ENCODE measurements around the gene CMSS1. TPM values are rescaled to one million over a fixed set of nuclear protein-coding genes. Genes with fewer than 3 reads are reported as not detected.

Gene CMSS1
- total RNA-seq, 1 experiment from 2014 or later: 64.1 TPM

- H3K27me3 ChIP-seq (ENCODE audit: insufficient read depth, low read length): no peaks in the 10 kb centered on the region
- H3K9me2 ChIP-seq (ENCODE audit: insufficient read depth): no peaks in the 10 kb centered on the region
- H3K9ac ChIP-seq (ENCODE audit: low read length): no peak overlapping the region
- TF ChIP-seq, protein P1, sequence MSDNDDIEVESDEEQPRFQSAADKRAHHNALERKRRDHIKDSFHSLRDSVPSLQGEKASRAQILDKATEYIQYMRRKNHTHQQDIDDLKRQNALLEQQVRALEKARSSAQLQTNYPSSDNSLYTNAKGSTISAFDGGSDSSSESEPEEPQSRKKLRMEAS (IDR thresholded peaks at IDR 0.05): no peak
- no peak for TF ChIP-seq CBX3 (IDR thresholded peaks at IDR 0.05; ENCODE audit: low read depth)
- TF ChIP-seq, protein P2, sequence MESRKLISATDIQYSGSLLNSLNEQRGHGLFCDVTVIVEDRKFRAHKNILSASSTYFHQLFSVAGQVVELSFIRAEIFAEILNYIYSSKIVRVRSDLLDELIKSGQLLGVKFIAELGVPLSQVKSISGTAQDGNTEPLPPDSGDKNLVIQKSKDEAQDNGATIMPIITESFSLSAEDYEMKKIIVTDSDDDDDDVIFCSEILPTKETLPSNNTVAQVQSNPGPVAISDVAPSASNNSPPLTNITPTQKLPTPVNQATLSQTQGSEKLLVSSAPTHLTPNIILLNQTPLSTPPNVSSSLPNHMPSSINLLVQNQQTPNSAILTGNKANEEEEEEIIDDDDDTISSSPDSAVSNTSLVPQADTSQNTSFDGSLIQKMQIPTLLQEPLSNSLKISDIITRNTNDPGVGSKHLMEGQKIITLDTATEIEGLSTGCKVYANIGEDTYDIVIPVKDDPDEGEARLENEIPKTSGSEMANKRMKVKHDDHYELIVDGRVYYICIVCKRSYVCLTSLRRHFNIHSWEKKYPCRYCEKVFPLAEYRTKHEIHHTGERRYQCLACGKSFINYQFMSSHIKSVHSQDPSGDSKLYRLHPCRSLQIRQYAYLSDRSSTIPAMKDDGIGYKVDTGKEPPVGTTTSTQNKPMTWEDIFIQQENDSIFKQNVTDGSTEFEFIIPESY (IDR thresholded peaks at IDR 0.05; ENCODE audit: extremely low read depth, insufficient replicate concordance, low read length): no peak
- TF ChIP-seq EZH2phosphoT487 (IDR thresholded peaks at IDR 0.05; ENCODE audit: borderline replicate concordance): no peak
- intact Hi-C loops (cut with micrococcal nuclease): no loop called here
- POLR2A ChIA-PET: no interaction called here
- H3K79me2 ChIP-seq (ENCODE audit: insufficient read depth, low read length): no peaks in the 10 kb centered on the region
- no peak for ATAC-seq
- no peak overlapping the region for H2AFZ ChIP-seq (ENCODE audit: low read depth, low read length, poor library complexity, severe bottlenecking)
- BruUV-seq (replicated peaks): no TSS peak
- no peaks in the 10 kb centered on the region for H3K9me3 ChIP-seq (ENCODE audit: control insufficient read depth in 1 of 2, insufficient read depth in 1 of 2, low read depth in 1 of 2, low read length in 2 of 2)
- no peak for DNase-seq (ENCODE audit: low read depth, low spot score)
- no peak overlapping the region for H3K4me3 ChIP-seq (replicated peaks in 1 of 2; ENCODE audit: low read depth in 1 of 2, low read length in 2 of 2)
- H3K4me1 ChIP-seq (ENCODE audit: control insufficient read depth in 1 of 2, insufficient read depth in 2 of 2, low read length in 2 of 2): no peaks in the 10 kb centered on the region
- H3K36me3 ChIP-seq (ENCODE audit: control insufficient read depth in 1 of 2, insufficient read depth in 2 of 2, low read length in 2 of 2): no peaks in the 10 kb centered on the region
- H4K20me1 ChIP-seq (ENCODE audit: insufficient read depth): no peaks in the 10 kb centered on the region
- CTCF ChIA-PET: no interaction called here
- H3K27ac ChIP-seq (ENCODE audit: low read depth, low read length): no peak overlapping the region
- RAD21 ChIA-PET (ENCODE audit: low non-redundant PET in 1 of 2, low total read pairs in 2 of 2, uncharacterized antibody in 2 of 2, unreplicated experiment in 2 of 2): no interaction called here
- no peak overlapping the region for H3K4me2 ChIP-seq (ENCODE audit: low read length)
Measured at GRCh38 chr3:100076731-100077529, 259.3 kb downstream of the CMSS1 start.

- RAD21 ChIA-PET (ENCODE audit: low non-redundant PET in 1 of 2, low total read pairs in 2 of 2, uncharacterized antibody in 2 of 2, unreplicated experiment in 2 of 2): no interaction called here
Measured at GRCh38 chr3:100079328-100079727, 261.7 kb downstream of the CMSS1 start.

More at GRCh38 chr3:100079328-100079727, 261.7 kb downstream of the CMSS1 start:
- H3K36me3 ChIP-seq (ENCODE audit: control insufficient read depth in 1 of 2, insufficient read depth in 2 of 2, low read length in 2 of 2): no peaks in the 10 kb centered on the region
- H3K4me3 ChIP-seq (replicated peaks in 1 of 2; ENCODE audit: low read depth in 1 of 2, low read length in 2 of 2): no peak overlapping the region
- intact Hi-C loops (cut with micrococcal nuclease): no loop called here
- no peak overlapping the region for H3K9ac ChIP-seq (ENCODE audit: low read length)
- ChIA-PET POLR2A (no interaction called here), CTCF (no interaction called here)
- DNase-seq (ENCODE audit: low read depth, low spot score) (no peak), ATAC-seq (no peak)
- no peak overlapping the region for H3K4me2 ChIP-seq (ENCODE audit: low read length)
- no peak for TF ChIP-seq ZFX (IDR thresholded peaks at IDR 0.05)
- no peak for TF ChIP-seq POLR2AphosphoS5 (IDR thresholded peaks at IDR 0.05; ENCODE audit: low read depth, low read length)
- no peak for TF ChIP-seq TCF7L2 (IDR thresholded peaks at IDR 0.05; ENCODE audit: borderline replicate concordance, extremely low read depth, insufficient read depth, insufficient read length)
- TF ChIP-seq SP1 (IDR thresholded peaks at IDR 0.05; ENCODE audit: low read depth): no peak
- no peak for TF ChIP-seq YY1 (IDR thresholded peaks at IDR 0.05; ENCODE audit: extremely low read depth, insufficient replicate concordance, low read depth, low read length)
- no peak for TF ChIP-seq EZH2phosphoT487 (IDR thresholded peaks at IDR 0.05; ENCODE audit: borderline replicate concordance)
- no peak for TF ChIP-seq RAD21 (IDR thresholded peaks at IDR 0.05; ENCODE audit: low read depth)
- no peak for TF ChIP-seq FOSL1 (IDR thresholded peaks at IDR 0.05; ENCODE audit: low read depth)
- no peaks in the 10 kb centered on the region for H3K9me3 ChIP-seq (ENCODE audit: control insufficient read depth in 1 of 2, insufficient read depth in 1 of 2, low read depth in 1 of 2, low read length in 2 of 2)
- BruUV-seq (replicated peaks): no TSS peak
- H3K27me3 ChIP-seq (ENCODE audit: insufficient read depth, low read length): no peaks in the 10 kb centered on the region
- H2AFZ ChIP-seq (ENCODE audit: low read depth, low read length, poor library complexity, severe bottlenecking): no peak overlapping the region
- no peaks in the 10 kb centered on the region for H3K4me1 ChIP-seq (ENCODE audit: control insufficient read depth in 1 of 2, insufficient read depth in 2 of 2, low read length in 2 of 2)
- no peak overlapping the region for H3K27ac ChIP-seq (ENCODE audit: low read depth, low read length)
- no peaks in the 10 kb centered on the region for H4K20me1 ChIP-seq (ENCODE audit: insufficient read depth)
- H3K9me2 ChIP-seq (ENCODE audit: insufficient read depth): no peaks in the 10 kb centered on the region
- H3K79me2 ChIP-seq (ENCODE audit: insufficient read depth, low read length): no peaks in the 10 kb centered on the region
